Colonic mucosa (tissue), 4 donors: ENCODE data around the gene SETD4. TPM values are rescaled to one million over a fixed set of nuclear protein-coding genes. Genes with fewer than 3 reads are reported as not detected.
"Not testable (repeated sequence)": the region's sequence is repeated elsewhere in the genome, so short reads cannot be mapped to it uniquely, and the experiment has no call there.

Experiments used
- DNase-seq: peaks from one replicate; pipeline ENCODE4 v3.0.0-alpha.2; 2020
- H3K27ac ChIP-seq: fragments of 200-600 bp; one replicate; pipeline ENCODE4 v1.8.0; 2021
- H3K27me3 ChIP-seq: fragments of 200-600 bp; one replicate; pipeline ENCODE4 v1.8.0; 2021
- H3K36me3 ChIP-seq: fragments of 200-600 bp; one replicate; pipeline ENCODE4 v1.8.0; 2021
- H3K4me1 ChIP-seq: fragments of 200-600 bp; one replicate; pipeline ENCODE4 v1.8.0; 2021; ENCODE audit warnings: mild to moderate bottlenecking
- H3K4me3 ChIP-seq: fragments of 200-600 bp; one replicate; pipeline ENCODE4 v1.8.0; 2021
- H3K9ac ChIP-seq, 2 donors: one replicate each; pipeline ENCODE4 v1.7.0; 2013; ENCODE audit warnings: control low read depth in 2 of 2, low read depth in 2 of 2, low read length in 2 of 2
- H3K9me3 ChIP-seq: fragments of 200-600 bp; one replicate; pipeline ENCODE4 v1.8.0; 2021
- CTCF ChIP-seq: fragments of 200-600 bp; IDR thresholded peaks from one replicate; pipeline ENCODE4 v1.8.0; 2022; ENCODE audit warnings: antibody characterized with exemption, mild to moderate bottlenecking
- intact Hi-C: fragments of 100-400 bp; cut with DNase I; formaldehyde crosslinking; loops from one replicate; pipeline ENCODE4 v1.14.1; 2022
- total RNA-seq, 2 donors: library from RNA; stranded (reverse); fragmentation: NEBNext Ultra II Directional in 1 of 2; extraction: Animal tissue kit (Norgen Biotek cat#: 25700) in 1 of 2; gene quantifications; one replicate each; pipeline ENCODE4 v1.2.1, GENCODE V29; 2021
- donor health status: healthy.
- donor health status: DM: no; HTN: no; CAD: no.
- donor health status: DM: no; HTN: no; CAD: no.

Gene SETD4
- total RNA-seq, 2 donors from 2014 or later, result 14.7 to 22.7 TPM

- DNase-seq, result no peak
- Histone ChIP-seq H3K27me3 (no peaks in the 10 kb centered on the region), H3K4me3 (no peak overlapping the region), H3K27ac (no peak overlapping the region), H3K4me1 (no peaks in the 10 kb centered on the region), H3K9me3 (no peaks in the 10 kb centered on the region), H3K36me3 (no peaks in the 10 kb centered on the region), H3K9ac (no peak overlapping the region)
- intact Hi-C loops, result loop anchor here (10.0 kb wide), 1 partner anchor 49 kb away; no protein-coding TSS in a partner anchor
- TF ChIP-seq CTCF, result no peak
Observed at GRCh38 chr21:36103434-36103833, 43.1 kb upstream of the SETD4 start.

GRCh38 chr21:36100971-36101641 is 40.8 kb upstream of the SETD4 start:
- DNase-seq, result no peak
- intact Hi-C loops, result loop anchor here (10.0 kb wide), 1 partner anchor 46 kb away; no protein-coding TSS in a partner anchor
- Histone ChIP-seq H3K9ac (no peak overlapping the region), H3K4me1 (no peaks in the 10 kb centered on the region), H3K4me3 (no peak overlapping the region), H3K27ac (no peak overlapping the region), H3K27me3 (no peaks in the 10 kb centered on the region), H3K36me3 (no peaks in the 10 kb centered on the region), H3K9me3 (no peaks in the 10 kb centered on the region)
- no peak for TF ChIP-seq CTCF

GRCh38 chr21:36099695-36100211 is 39.4 kb upstream of the SETD4 start:
- DNase-seq, H3K4me3 ChIP-seq, H3K4me1 ChIP-seq, H3K27ac ChIP-seq, H3K9me3 ChIP-seq, H3K36me3 ChIP-seq, H3K27me3 ChIP-seq, H3K9ac ChIP-seq: not testable (repeated sequence)
- intact Hi-C loops, result loop anchor here (10.0 kb wide), 1 partner anchor 45 kb away; no protein-coding TSS in a partner anchor

GRCh38 chr21:36099000-36099399 is 38.7 kb upstream of the SETD4 start:
- Histone ChIP-seq H3K36me3 (no peaks in the 10 kb centered on the region), H3K9ac (no peak overlapping the region), H3K9me3 (no peaks in the 10 kb centered on the region), H3K27me3 (no peaks in the 10 kb centered on the region), H3K4me3 (no peak overlapping the region), H3K27ac (no peak overlapping the region), H3K4me1 (no peaks in the 10 kb centered on the region)
- intact Hi-C loops, result no loop called here
- no peak for TF ChIP-seq CTCF
- DNase-seq, result no peak

- no peak for TF ChIP-seq CTCF
- H3K36me3 ChIP-seq, result no peaks in the 10 kb centered on the region
- DNase-seq, result no peak
- H3K27me3 ChIP-seq, result no peaks in the 10 kb centered on the region
- intact Hi-C loops, result no loop called here
- no peaks in the 10 kb centered on the region for H3K4me1 ChIP-seq
- no peak overlapping the region for H3K27ac ChIP-seq
- H3K9me3 ChIP-seq, result no peaks in the 10 kb centered on the region
- no peak overlapping the region for H3K4me3 ChIP-seq
- H3K9ac ChIP-seq, result no peak overlapping the region
Observed at GRCh38 chr21:36098182-36098532, 37.8 kb upstream of the SETD4 start.

GRCh38 chr21:36097427-36098181 is 37.3 kb upstream of the SETD4 start:
- Histone ChIP-seq H3K4me3 (no peak overlapping the region), H3K4me1 (no peaks in the 10 kb centered on the region), H3K9me3 (no peaks in the 10 kb centered on the region), H3K9ac (no peak overlapping the region), H3K27me3 (no peaks in the 10 kb centered on the region), H3K36me3 (no peaks in the 10 kb centered on the region), H3K27ac (no peak overlapping the region)
- no peak for TF ChIP-seq CTCF
- intact Hi-C loops, result no loop called here
- no peak for DNase-seq
